HepG2 (cell line): ENCODE results near the gene CEMP1. TPM values are rescaled to one million over a fixed set of nuclear protein-coding genes. Genes with fewer than 3 reads are reported as not detected.
A peak's percentile ranks its signal among the peaks of the same experiment; 100 is the strongest.

Experiments
- AGO1 ChIP-seq: fragments of 200-400 bp; formaldehyde crosslinking; IDR thresholded peaks from 2 replicates; pipeline ENCODE4 v1.6.1; 2017; ENCODE audit warnings: mild to moderate bottlenecking, low read depth, low read length, moderate library complexity; ENCODE audit not compliant: poor library complexity, severe bottlenecking
- ATM ChIP-seq: fragments of 450-650 bp; IDR thresholded peaks from 2 replicates; pipeline ENCODE4 v1.7.1; 2017; ENCODE audit warnings: mild to moderate bottlenecking, borderline replicate concordance
- ELF3 ChIP-seq: IDR thresholded peaks from 2 replicates; pipeline ENCODE4 v1.6.1; 2016; ENCODE audit warnings: missing genetic modification reagents, missing compliant biosample characterization
- EZH2 ChIP-seq: conservative IDR thresholded peaks from 2 replicates; pipeline ENCODE4 v1.6.1; 2012; ENCODE audit warnings: mild to moderate bottlenecking, low read depth, low read length, moderate library complexity
- FOXA3 ChIP-seq: IDR thresholded peaks from 2 replicates; pipeline ENCODE4 v1.6.1; 2016; ENCODE audit warnings: missing genetic modification reagents, missing compliant biosample characterization
- FOXJ3 ChIP-seq: sonication (generic); formaldehyde crosslinking; IDR thresholded peaks from 2 replicates; pipeline ENCODE4 v1.4.0; 2020; ENCODE audit warnings: missing genetic modification reagents, mild to moderate bottlenecking, borderline replicate concordance
- GATAD1 ChIP-seq: IDR thresholded peaks from 2 replicates; pipeline ENCODE4 v1.6.1; 2016; ENCODE audit warnings: missing genetic modification reagents, missing compliant biosample characterization
- HDAC2 ChIP-seq: sonication (generic); formaldehyde crosslinking; IDR thresholded peaks from 2 replicates; pipeline ENCODE4 v1.4.0; 2020; ENCODE audit warnings: missing genetic modification reagents
- IKZF4 ChIP-seq: sonication (generic); formaldehyde crosslinking; IDR thresholded peaks from 2 replicates; pipeline ENCODE4 v1.5.1; 2020; ENCODE audit warnings: borderline replicate concordance, mild to moderate bottlenecking, low read depth, missing genetic modification reagents; ENCODE audit errors: not compliant biosample characterization
- KDM5A ChIP-seq: fragments of 200-600 bp; sonication (generic); IDR thresholded peaks from 2 replicates; pipeline ENCODE4 v1.7.0; 2018; ENCODE audit warnings: antibody characterized with exemption, mild to moderate bottlenecking, low read length, borderline replicate concordance
- KLF12 ChIP-seq: sonication (generic); formaldehyde crosslinking; IDR thresholded peaks from 2 replicates; pipeline ENCODE4 v1.4.0; 2020; ENCODE audit warnings: missing genetic modification reagents, borderline replicate concordance
- KLF13 ChIP-seq: sonication (generic); formaldehyde crosslinking; IDR thresholded peaks from 2 replicates; pipeline ENCODE4 v1.4.0; 2020; ENCODE audit warnings: mild to moderate bottlenecking, missing genetic modification reagents
- LCORL ChIP-seq, 2 experiments: fragments of 450-650 bp in 1 of 2; sonication (generic) in 1 of 2; formaldehyde crosslinking in 1 of 2; IDR thresholded peaks; 2 replicates each; pipeline versions ENCODE4 v1.5.0 to v1.6.1; 2017 to 2020; ENCODE audit warnings: antibody characterized with exemption in 1 of 2, missing genetic modification reagents in 1 of 2
- MTF1 ChIP-seq: sonication (generic); formaldehyde crosslinking; IDR thresholded peaks from 2 replicates; pipeline ENCODE4 v1.5.0; 2020; ENCODE audit warnings: missing genetic modification reagents
- PCBP1 ChIP-seq: fragments of 200-400 bp; formaldehyde crosslinking; IDR thresholded peaks from 2 replicates; pipeline ENCODE4 v1.6.1; 2017; ENCODE audit warnings: mild to moderate bottlenecking, low read depth, low read length, borderline replicate concordance
- RFXANK ChIP-seq: IDR thresholded peaks from 2 replicates; pipeline ENCODE4 v1.6.1; 2016
- SKI ChIP-seq: fragments of 450-650 bp; IDR thresholded peaks from one replicate; pipeline ENCODE4 v1.6.1; 2018; ENCODE audit warnings: mild to moderate bottlenecking; ENCODE audit not compliant: partially characterized antibody
- TAF1 ChIP-seq: sonication (generic); formaldehyde crosslinking; IDR thresholded peaks from 2 replicates; pipeline ENCODE4 v1.4.0; 2020; ENCODE audit warnings: missing genetic modification reagents
- XRCC5 ChIP-seq: fragments of 200-400 bp; formaldehyde crosslinking; optimal IDR thresholded peaks from 2 replicates; pipeline ENCODE3; 2017; ENCODE audit warnings: mild to moderate bottlenecking, low read length
- ZFP1 ChIP-seq: IDR thresholded peaks from 2 replicates; pipeline ENCODE4 v1.6.1; 2016
- ZFP90 ChIP-seq: sonication (generic); formaldehyde crosslinking; IDR thresholded peaks from 2 replicates; pipeline ENCODE4 v1.8.0; 2022; ENCODE audit warnings: missing genetic modification reagents, mild to moderate bottlenecking, inconsistent platforms, borderline replicate concordance
- ZNF138 ChIP-seq: sonication (generic); formaldehyde crosslinking; IDR thresholded peaks from 2 replicates; pipeline ENCODE4 v1.5.0; 2020; ENCODE audit warnings: mild to moderate bottlenecking, low read depth, missing genetic modification reagents
- ZNF251 ChIP-seq: sonication (generic); formaldehyde crosslinking; IDR thresholded peaks from 2 replicates; pipeline ENCODE4 v1.9.0; 2021; ENCODE audit warnings: mild to moderate bottlenecking, missing genetic modification reagents
- ZNF329 ChIP-seq: sonication (generic); formaldehyde crosslinking; IDR thresholded peaks from 2 replicates; pipeline ENCODE4 v1.9.0; 2021; ENCODE audit warnings: low read depth, mild to moderate bottlenecking, missing genetic modification reagents
- ZNF749 ChIP-seq: sonication (generic); formaldehyde crosslinking; IDR thresholded peaks from 2 replicates; pipeline ENCODE4 v1.8.0; 2022; ENCODE audit warnings: mild to moderate bottlenecking, missing genetic modification reagents, moderate library complexity, borderline replicate concordance
- ZNF782 ChIP-seq: sonication (generic); formaldehyde crosslinking; IDR thresholded peaks from 2 replicates; pipeline ENCODE4 v1.4.0; 2020; ENCODE audit warnings: missing genetic modification reagents, mild to moderate bottlenecking, borderline replicate concordance
- ZSCAN20 ChIP-seq: sonication (generic); formaldehyde crosslinking; IDR thresholded peaks from 2 replicates; pipeline ENCODE4 v1.4.0; 2020; ENCODE audit warnings: missing genetic modification reagents, mild to moderate bottlenecking, borderline replicate concordance
- polyA plus RNA-seq, 8 experiments: library from polyadenylated mRNA; depleted of rRNA in 3 of 8; stranded (reverse) in 7 of 8; unstranded in 1 of 8; fragments of >200 nt; fragmentation: Illumina TruSeq in 4 of 8; extraction: Trizol in 4 of 8; gene quantifications; 2 replicates each; pipeline versions ENCODE4 v1.2.1 to v1.2.3, GENCODE V29; 2011 to 2016; ENCODE audit warnings: low read depth in 4 of 8, missing spikeins in 1 of 8, mixed read lengths in 1 of 8; ENCODE audit not compliant: insufficient read depth in 1 of 8
- total RNA-seq, 5 experiments: library from RNA; depleted of rRNA; stranded (reverse); fragments of >200 nt; fragmentation: Illumina TruSeq; extraction: Trizol; gene quantifications; 2 replicates each; pipeline ENCODE4 v1.2.3, GENCODE V29; 2016; ENCODE audit warnings: low read depth in 1 of 5
- TF ChIP-seq, protein P1 (sequence below): sonication (generic); formaldehyde crosslinking; conservative IDR thresholded peaks from 2 replicates; pipeline ENCODE4 v1.8.1; 2023; ENCODE audit warnings: missing genetic modification reagents
- TF ChIP-seq, protein P2 (sequence below): sonication (generic); formaldehyde crosslinking; IDR thresholded peaks from 2 replicates; pipeline ENCODE4 v1.4.0; 2020; ENCODE audit warnings: missing genetic modification reagents

Gene CEMP1
- total and polyA plus RNA-seq, 2 of the 13 experiments (the other 11 are each of a cell fraction or from before 2014, with no cell fraction given), result not detected

- TF ChIP-seq KLF12 (CRISPR knock-in tag), result no peak
- TF ChIP-seq FOXA3 (CRISPR knock-in tag), result no peak
- TF ChIP-seq TAF1, result no peak
- 0 out of 2 replicates have a peak, but pooled peaks have one; percentile 14 for TF ChIP-seq ZNF329 (CRISPR knock-in tag)
- no peak for TF ChIP-seq MTF1
- TF ChIP-seq PCBP1, result no peak
- TF ChIP-seq GATAD1 (CRISPR knock-in tag), result no peak
- TF ChIP-seq, protein P1, sequence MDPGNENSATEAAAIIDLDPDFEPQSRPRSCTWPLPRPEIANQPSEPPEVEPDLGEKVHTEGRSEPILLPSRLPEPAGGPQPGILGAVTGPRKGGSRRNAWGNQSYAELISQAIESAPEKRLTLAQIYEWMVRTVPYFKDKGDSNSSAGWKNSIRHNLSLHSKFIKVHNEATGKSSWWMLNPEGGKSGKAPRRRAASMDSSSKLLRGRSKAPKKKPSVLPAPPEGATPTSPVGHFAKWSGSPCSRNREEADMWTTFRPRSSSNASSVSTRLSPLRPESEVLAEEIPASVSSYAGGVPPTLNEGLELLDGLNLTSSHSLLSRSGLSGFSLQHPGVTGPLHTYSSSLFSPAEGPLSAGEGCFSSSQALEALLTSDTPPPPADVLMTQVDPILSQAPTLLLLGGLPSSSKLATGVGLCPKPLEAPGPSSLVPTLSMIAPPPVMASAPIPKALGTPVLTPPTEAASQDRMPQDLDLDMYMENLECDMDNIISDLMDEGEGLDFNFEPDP (CRISPR knock-in tag), result no peak
- no peak for TF ChIP-seq ZSCAN20 (CRISPR knock-in tag)
- TF ChIP-seq AGO1, result peak; percentile 29
- peak; percentile 27 for TF ChIP-seq XRCC5
- 0 out of 2 replicates have a peak, but pooled peaks have one; percentile 46 for TF ChIP-seq ZNF138 (CRISPR knock-in tag)
- no peak for TF ChIP-seq ZFP1 (CRISPR knock-in tag)
- TF ChIP-seq ZNF251 (CRISPR knock-in tag), result no peak
- no peak for TF ChIP-seq LCORL (IDR thresholded peaks at IDR 0.05)
- peak; percentile 47; the same call in 1 of the 2 replicates for TF ChIP-seq LCORL (CRISPR knock-in tag; IDR thresholded peaks at IDR 0.05)
- TF ChIP-seq ZNF782 (CRISPR knock-in tag), result 0 out of 2 replicates have a peak, but pooled peaks have one; percentile 41
- TF ChIP-seq RFXANK, result no peak
- no peak for TF ChIP-seq ZNF749 (CRISPR knock-in tag)
- no peak for TF ChIP-seq EZH2
- no peak for TF ChIP-seq ATM
- TF ChIP-seq ZFP90 (CRISPR knock-in tag), result peak; percentile 70; the same call in 1 of the 2 replicates
- TF ChIP-seq ELF3 (CRISPR knock-in tag), result no peak
- TF ChIP-seq IKZF4 (CRISPR knock-in tag), result peak; percentile 11
- no peak for TF ChIP-seq FOXJ3 (CRISPR knock-in tag)
- TF ChIP-seq, protein P2, sequence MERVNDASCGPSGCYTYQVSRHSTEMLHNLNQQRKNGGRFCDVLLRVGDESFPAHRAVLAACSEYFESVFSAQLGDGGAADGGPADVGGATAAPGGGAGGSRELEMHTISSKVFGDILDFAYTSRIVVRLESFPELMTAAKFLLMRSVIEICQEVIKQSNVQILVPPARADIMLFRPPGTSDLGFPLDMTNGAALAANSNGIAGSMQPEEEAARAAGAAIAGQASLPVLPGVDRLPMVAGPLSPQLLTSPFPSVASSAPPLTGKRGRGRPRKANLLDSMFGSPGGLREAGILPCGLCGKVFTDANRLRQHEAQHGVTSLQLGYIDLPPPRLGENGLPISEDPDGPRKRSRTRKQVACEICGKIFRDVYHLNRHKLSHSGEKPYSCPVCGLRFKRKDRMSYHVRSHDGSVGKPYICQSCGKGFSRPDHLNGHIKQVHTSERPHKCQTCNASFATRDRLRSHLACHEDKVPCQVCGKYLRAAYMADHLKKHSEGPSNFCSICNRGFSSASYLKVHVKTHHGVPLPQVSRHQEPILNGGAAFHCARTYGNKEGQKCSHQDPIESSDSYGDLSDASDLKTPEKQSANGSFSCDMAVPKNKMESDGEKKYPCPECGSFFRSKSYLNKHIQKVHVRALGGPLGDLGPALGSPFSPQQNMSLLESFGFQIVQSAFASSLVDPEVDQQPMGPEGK (CRISPR knock-in tag), result peak; percentile 6; the same call in 1 of the 2 replicates
- peak; percentile 3; the same call in 1 of the 2 replicates for TF ChIP-seq HDAC2 (CRISPR knock-in tag)
- no peak for TF ChIP-seq KLF13 (CRISPR knock-in tag)
- TF ChIP-seq KDM5A, result no peak
- no peak for TF ChIP-seq SKI
Observed at GRCh38 chr16:2512735-2513404, 18.3 kb downstream of the CEMP1 start (continued).
